ENCODE measurements around the gene TOMM40L.
"Not testable (repeated sequence)": the region's sequence is repeated elsewhere in the genome, so short reads cannot be mapped to it uniquely, and the experiment has no call there.

Gene TOMM40L

DNA sequence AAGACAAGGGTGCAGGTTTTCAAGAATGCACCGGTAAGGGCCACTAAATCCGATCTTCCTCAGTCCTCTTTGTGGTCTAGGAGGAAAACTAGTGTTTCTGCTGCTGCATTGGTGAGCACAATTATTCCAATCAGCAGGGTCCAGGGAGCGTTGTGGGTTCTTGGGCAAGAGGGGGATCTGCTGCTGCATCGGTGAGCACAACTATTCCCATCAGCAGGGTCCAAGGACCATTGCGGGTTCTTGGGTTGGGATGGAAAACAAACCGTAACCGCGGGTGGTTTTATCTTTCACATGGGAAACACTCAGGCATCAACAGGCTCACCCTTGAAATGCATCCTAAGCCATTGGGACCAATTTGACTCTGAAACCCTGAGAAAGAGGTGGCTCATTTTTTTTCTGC is 25.7 kb downstream of the TOMM40L start:
- TF ChIP-seq, protein P1, sequence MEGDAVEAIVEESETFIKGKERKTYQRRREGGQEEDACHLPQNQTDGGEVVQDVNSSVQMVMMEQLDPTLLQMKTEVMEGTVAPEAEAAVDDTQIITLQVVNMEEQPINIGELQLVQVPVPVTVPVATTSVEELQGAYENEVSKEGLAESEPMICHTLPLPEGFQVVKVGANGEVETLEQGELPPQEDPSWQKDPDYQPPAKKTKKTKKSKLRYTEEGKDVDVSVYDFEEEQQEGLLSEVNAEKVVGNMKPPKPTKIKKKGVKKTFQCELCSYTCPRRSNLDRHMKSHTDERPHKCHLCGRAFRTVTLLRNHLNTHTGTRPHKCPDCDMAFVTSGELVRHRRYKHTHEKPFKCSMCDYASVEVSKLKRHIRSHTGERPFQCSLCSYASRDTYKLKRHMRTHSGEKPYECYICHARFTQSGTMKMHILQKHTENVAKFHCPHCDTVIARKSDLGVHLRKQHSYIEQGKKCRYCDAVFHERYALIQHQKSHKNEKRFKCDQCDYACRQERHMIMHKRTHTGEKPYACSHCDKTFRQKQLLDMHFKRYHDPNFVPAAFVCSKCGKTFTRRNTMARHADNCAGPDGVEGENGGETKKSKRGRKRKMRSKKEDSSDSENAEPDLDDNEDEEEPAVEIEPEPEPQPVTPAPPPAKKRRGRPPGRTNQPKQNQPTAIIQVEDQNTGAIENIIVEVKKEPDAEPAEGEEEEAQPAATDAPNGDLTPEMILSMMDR (conservative IDR thresholded peaks at IDR 0.05; ENCODE audit: control insufficient read depth, insufficient read depth, low read depth, low read length) = no peak
- H3K4me3 ChIP-seq (ENCODE audit: control insufficient read depth, low read depth, low read length) = no peak overlapping the region
- DNase-seq (ENCODE audit: low read depth) = no peak

DNA sequence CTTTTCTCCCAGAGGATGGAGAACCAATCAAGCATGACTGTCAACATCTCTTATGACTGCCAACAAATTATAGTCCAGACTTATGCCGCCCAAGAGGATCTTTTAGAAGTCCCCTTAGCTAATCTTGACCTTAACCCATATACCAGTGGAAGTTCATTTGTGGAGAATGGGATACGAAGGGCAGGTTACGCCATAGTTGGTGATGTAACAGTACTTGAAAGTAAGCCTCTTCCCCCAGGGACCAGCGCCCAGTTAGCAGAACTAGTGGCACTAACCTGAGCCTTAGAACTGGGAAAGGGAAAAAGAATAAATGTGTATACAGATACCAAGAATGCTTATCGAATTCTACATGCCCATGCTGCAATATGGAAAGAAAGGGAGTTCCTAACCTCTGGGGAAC is 29.4 kb downstream of the TOMM40L start:
- DNase-seq (ENCODE audit: low read depth); H3K4me3 ChIP-seq (ENCODE audit: control insufficient read depth, low read depth, low read length): not testable (repeated sequence)

DNA sequence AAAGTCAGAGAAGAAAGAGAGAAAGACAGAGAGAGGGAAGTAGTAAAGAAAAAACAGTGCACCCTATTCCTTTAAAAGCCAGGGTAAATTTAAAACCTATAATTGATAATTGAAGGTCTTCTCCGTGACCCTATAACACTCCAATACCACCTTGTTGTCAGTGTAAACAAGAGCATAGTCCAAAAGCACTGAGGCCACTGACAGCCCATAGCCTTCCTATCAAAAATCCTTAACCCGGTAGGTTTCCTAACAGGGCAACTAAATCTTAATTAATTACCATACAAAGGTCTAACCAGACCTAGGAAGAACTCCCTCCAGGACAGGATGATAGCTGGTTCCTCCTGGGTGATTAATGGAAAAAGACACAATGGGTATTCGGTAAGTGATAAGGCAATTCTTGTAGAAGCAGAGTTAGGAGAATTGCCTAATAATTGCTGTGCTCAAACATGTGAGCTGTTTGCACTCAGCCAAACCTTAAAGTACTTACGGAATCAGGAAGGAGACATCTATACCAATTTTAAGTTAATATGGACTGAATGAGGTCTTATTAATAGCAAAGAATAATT is 30.2 kb downstream of the TOMM40L start:
- H3K4me3 ChIP-seq (ENCODE audit: control insufficient read depth, low read depth, low read length); DNase-seq (ENCODE audit: low read depth): not testable (repeated sequence)

DNA sequence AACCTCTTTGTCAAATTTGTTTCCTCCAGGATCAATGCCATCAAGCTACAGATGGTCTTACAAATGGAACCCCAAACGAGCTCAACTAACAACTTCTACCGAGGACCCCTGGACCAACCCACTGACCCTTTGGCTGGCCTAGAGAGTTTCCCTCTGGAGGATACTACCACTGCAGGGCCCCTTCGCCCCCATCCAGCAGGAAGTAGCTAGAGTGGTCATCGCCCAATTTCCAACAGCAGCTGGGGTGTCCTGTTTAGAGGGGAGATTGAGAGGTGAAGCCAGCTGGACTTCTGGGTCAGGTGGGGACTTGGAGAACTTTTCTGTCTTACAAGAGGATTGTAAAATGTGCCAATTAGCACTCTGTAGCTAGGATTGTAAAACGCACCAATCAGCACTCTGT is 31.2 kb downstream of the TOMM40L start:
- DNase-seq (ENCODE audit: low read depth); H3K4me3 ChIP-seq (ENCODE audit: control insufficient read depth, low read depth, low read length): not testable (repeated sequence)

DNA sequence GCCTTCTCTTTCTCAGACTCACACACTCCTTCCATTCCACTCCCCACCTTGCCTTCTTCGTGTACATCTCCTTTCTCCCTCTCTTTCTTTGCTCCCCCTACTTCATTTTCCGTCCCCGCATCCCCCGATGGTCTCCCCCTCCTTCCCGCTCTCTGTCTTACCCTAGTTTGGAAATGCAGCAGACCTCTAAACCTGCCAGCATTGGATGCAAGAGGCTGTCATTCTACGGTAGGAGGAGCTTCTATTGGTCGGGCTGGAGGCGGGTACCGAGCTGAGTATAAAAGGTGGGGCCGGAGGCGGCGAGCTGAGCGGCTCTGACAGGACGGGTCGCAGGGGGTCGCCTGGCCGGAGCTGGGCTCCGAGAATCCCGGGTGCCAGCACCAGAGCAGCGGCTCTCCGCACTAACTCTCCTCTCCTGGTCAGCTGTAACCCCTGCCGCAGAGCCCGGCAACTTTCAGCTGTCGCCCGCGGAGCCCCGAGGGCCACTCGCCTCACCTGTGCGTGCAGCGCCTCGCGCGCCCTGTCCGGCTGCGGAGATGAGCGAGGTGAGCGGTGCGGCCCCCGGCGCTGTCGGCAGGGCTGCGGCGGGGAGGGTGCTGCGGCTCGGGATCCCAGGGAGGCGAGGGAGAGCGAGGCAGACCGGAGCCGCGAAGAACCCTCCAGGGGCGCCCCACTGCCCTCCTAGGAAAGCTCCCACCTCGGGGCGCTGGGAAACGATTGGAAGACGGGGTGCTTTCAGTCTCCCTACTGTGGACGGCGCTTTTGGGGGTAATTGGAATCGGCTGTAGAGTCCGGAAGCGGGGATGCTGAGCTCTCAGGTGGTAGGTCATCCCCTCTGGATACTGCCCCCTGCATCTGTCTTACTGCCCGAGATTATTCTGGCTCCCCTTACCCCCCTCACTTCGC is 32.8 kb downstream of the TOMM40L start, which contains the start of gene PCP4L1:
Gene PCP4L1 (plus strand): TSS at position 307 of the 906 bp plus-strand sequence. CDS start 230 bp downstream, at position 537.
- TF ChIP-seq, protein P1 (conservative IDR thresholded peaks at IDR 0.05; ENCODE audit: control insufficient read depth, insufficient read depth, low read depth, low read length) = no peak
- H3K4me3 ChIP-seq (ENCODE audit: control insufficient read depth, low read depth, low read length) = peak within 1 kb of the TSS; percentile 35
- DNase-seq (ENCODE audit: low read depth) = peak; percentile 48

DNA sequence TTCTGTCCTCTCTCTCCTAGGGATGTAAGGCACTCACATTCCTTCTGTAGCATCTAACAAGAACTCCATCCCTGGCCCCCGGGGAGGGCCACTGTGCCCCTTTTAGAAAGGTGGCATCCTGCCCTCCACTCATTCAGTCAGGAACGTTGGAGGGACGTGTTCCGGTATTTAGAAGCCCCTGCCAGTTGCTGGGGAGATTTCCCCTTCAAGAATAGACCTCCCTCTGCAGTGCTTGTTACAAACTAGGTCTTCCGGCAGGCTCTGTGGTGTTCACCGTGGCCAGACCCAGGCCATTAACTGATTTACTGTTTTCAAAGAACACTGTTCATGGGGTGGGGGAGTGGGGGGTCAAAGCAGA is 33.5 kb downstream of the TOMM40L start:
- no peak overlapping the region for H3K4me3 ChIP-seq (ENCODE audit: control insufficient read depth, low read depth, low read length)
- TF ChIP-seq, protein P1 (conservative IDR thresholded peaks at IDR 0.05; ENCODE audit: control insufficient read depth, insufficient read depth, low read depth, low read length) = no peak

DNA sequence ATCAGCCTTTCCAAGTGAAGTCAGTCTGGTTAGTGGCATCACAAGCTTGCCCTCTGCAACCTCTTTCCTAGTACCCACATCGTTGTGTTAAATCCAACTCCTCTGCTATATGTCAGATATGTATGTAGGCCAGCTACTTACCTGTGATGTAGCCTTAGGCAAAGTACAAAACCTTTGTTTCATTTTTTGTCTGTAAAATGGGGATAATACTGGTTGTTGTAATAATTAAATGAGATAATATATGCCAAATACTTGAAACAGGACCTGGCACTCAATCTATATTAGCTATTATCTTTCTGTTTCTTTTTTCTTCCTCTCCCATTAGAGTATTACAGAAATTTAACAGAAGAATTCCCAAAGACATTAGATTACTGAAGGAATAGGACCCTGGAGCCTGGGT is 33.9 kb downstream of the TOMM40L start:
- H3K4me3 ChIP-seq (ENCODE audit: control insufficient read depth, low read depth, low read length) = no peak overlapping the region
- DNase-seq (ENCODE audit: low read depth) = no peak
- TF ChIP-seq, protein P1 (conservative IDR thresholded peaks at IDR 0.05; ENCODE audit: control insufficient read depth, insufficient read depth, low read depth, low read length) = no peak

More for the DNA sequence above, 33.5 kb downstream of the TOMM40L start:
- DNase-seq (ENCODE audit: low read depth) = no peak

DNA sequence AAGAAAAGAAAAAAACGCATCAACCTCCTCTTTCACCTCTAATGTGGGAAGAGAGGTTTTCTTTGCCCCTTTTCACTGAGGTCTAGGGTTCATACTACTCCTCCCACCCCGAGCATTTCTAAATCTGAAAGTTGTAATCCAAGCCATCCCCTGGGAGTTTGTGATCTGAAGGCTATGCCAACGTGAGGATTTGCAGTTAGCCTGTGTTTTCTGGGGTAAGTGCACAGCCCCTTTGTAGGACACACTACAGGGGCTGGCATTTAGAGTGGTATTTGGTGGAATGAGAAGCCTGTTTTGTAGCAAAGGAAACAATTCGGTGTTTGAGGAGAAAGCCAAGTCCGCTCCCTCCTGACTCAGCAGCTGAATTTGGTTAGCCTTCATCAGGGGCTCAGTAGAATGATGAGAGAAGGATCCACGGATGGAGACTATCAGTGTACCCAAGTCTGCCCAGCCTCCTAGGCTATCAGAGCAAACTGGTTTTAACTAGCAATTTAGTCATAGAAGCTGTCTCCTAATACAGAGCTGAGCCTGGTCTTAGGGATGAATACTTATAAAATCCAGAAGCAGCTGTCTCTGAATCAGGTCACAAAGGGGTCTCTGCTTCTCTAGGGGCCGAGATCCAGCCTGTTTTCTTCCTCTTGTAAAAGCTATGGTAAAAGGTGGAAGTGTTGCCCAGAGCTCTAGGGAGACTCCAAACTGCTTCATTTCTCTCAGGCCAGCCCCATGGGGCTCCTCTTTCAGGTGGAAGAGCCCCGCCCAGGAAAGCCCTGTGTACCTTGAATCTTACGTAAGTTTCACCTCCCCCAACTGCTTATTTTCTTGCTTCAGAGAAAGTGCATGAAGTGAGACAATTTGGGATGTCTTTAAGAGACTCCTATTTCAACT is 34.8 kb downstream of the TOMM40L start:
- peak; percentile 8 for DNase-seq (ENCODE audit: low read depth)
- no peak overlapping the region for H3K4me3 ChIP-seq (ENCODE audit: control insufficient read depth, low read depth, low read length)
- TF ChIP-seq, protein P1 (conservative IDR thresholded peaks at IDR 0.05; ENCODE audit: control insufficient read depth, insufficient read depth, low read depth, low read length) = no peak

Data from fibroblast of mammary gland (primary cell).